Panc1 (cell line): ENCODE results near the gene PFKFB3. TPM values are rescaled to one million over a fixed set of nuclear protein-coding genes. Genes with fewer than 3 reads are reported as not detected.

Experiments used
- ATAC-seq: fragments of 200-7000 bp; cut with Tn5 transposase; 2 replicates; pipeline ENCODE4 v1.9.1; 2020; ENCODE audit warnings: mild to moderate bottlenecking, moderate library complexity
- BruUV-seq: library from RNA; stranded (reverse); fragments of 400-500 nt; replicated peaks from 2 replicates; lab custom pipeline; 2021; lab: Mats Ljungman, UMichigan
- CTCF ChIA-PET: fragments of 300-600 bp; sonication (Branson Sonifier 250); formaldehyde crosslinking; loops from one replicate; lab custom pipeline; 2022; ENCODE audit warnings: antibody characterized with exemption; lab: Charles Lee
- POLR2A ChIA-PET: fragments of 300-600 bp; sonication (Branson Sonifier 250); formaldehyde crosslinking; loops from one replicate; lab custom pipeline; 2022; ENCODE audit warnings: antibody characterized with exemption; lab: Charles Lee
- DNase-seq: peaks from one replicate; pipeline ENCODE4 v3.0.0-alpha.2; 2010; ENCODE audit warnings: low read depth, low spot score
- H3K27ac ChIP-seq: 2 replicates; pipeline ENCODE4 v1.5.1; 2011; ENCODE audit warnings: mild to moderate bottlenecking, low read length, inconsistent platforms
- H3K27me3 ChIP-seq: fragments of 200-500 bp; sonication (Bioruptor generic); 2 replicates; pipeline ENCODE4 v1.6.0; 2014; ENCODE audit warnings: low read length, inconsistent platforms; ENCODE audit not compliant: control insufficient read depth, insufficient read depth
- H3K36me3 ChIP-seq: fragments of 200-500 bp; sonication (Bioruptor generic); 2 replicates; pipeline ENCODE4 v1.5.1; 2014; ENCODE audit warnings: inconsistent platforms, mild to moderate bottlenecking, low read length, moderate library complexity; ENCODE audit not compliant: control insufficient read depth, insufficient read depth
- H3K4me1 ChIP-seq: 2 replicates; pipeline ENCODE4 v1.5.1; 2011; ENCODE audit warnings: inconsistent platforms, mild to moderate bottlenecking, low read length, moderate library complexity; ENCODE audit not compliant: control insufficient read depth, insufficient read depth
- H3K4me3 ChIP-seq, 2 experiments: 2 replicates each; pipeline ENCODE4 v1.5.1; 2011 to 2012; ENCODE audit warnings: low read depth in 2 of 2, low read length in 2 of 2, mild to moderate bottlenecking in 2 of 2, inconsistent platforms in 1 of 2, moderate library complexity in 1 of 2
- H3K9me3 ChIP-seq: fragments of 200-500 bp; sonication (Bioruptor generic); 2 replicates; pipeline ENCODE4 v1.5.1; 2014; ENCODE audit warnings: low read depth, mild to moderate bottlenecking, inconsistent platforms, low read length, moderate library complexity; ENCODE audit not compliant: control insufficient read depth, insufficient read depth
- POLR2AphosphoS5 ChIP-seq: IDR thresholded peaks from 2 replicates; pipeline ENCODE4 v1.6.1; 2012; ENCODE audit warnings: mild to moderate bottlenecking, low read depth, low read length, moderate library complexity
- SIN3A ChIP-seq: IDR thresholded peaks from 2 replicates; pipeline ENCODE4 v1.6.1; 2012; ENCODE audit warnings: low read depth, mild to moderate bottlenecking, low read length, moderate library complexity, borderline replicate concordance; ENCODE audit not compliant: insufficient read depth
- TCF7L2 ChIP-seq: IDR thresholded peaks from 2 replicates; pipeline ENCODE4 v1.6.1; 2011; ENCODE audit warnings: mild to moderate bottlenecking, low read depth, low read length, inconsistent platforms
- in situ Hi-C: cut with HindIII; loops from 2 replicates; pipeline ENCODE4 v1.10.0; 2016; ENCODE audit warnings: low sequenced_read_pairs, low pct_unique_long_range_greater_than_20kb
- intact Hi-C: fragments of 100-400 bp; cut with micrococcal nuclease; formaldehyde crosslinking; loops from one replicate; pipeline ENCODE4 v1.10.0; 2022; ENCODE audit not compliant: unreplicated experiment
- total RNA-seq: library from RNA; stranded (reverse); gene quantifications from one replicate; pipeline ENCODE4 v1.2.1, GENCODE V29; 2021; ENCODE audit not compliant: unreplicated experiment
- TF ChIP-seq, protein P1 (sequence below), 2 experiments: IDR thresholded peaks; 2 replicates each; pipeline ENCODE4 v1.6.1; 2011 to 2012; ENCODE audit warnings: low read depth in 2 of 2, control low read depth in 1 of 2, low read length in 1 of 2, mild to moderate bottlenecking in 1 of 2, moderate library complexity in 1 of 2; ENCODE audit not compliant: insufficient read depth in 1 of 2
- TF ChIP-seq, protein P2 (sequence below): fragments of 450-650 bp; IDR thresholded peaks from 2 replicates; pipeline ENCODE4 v1.5.1; 2017; ENCODE audit warnings: mild to moderate bottlenecking

The PFKFB3 gene
- total RNA-seq, 1 experiment from 2014 or later, result 17.1 TPM

DNA sequence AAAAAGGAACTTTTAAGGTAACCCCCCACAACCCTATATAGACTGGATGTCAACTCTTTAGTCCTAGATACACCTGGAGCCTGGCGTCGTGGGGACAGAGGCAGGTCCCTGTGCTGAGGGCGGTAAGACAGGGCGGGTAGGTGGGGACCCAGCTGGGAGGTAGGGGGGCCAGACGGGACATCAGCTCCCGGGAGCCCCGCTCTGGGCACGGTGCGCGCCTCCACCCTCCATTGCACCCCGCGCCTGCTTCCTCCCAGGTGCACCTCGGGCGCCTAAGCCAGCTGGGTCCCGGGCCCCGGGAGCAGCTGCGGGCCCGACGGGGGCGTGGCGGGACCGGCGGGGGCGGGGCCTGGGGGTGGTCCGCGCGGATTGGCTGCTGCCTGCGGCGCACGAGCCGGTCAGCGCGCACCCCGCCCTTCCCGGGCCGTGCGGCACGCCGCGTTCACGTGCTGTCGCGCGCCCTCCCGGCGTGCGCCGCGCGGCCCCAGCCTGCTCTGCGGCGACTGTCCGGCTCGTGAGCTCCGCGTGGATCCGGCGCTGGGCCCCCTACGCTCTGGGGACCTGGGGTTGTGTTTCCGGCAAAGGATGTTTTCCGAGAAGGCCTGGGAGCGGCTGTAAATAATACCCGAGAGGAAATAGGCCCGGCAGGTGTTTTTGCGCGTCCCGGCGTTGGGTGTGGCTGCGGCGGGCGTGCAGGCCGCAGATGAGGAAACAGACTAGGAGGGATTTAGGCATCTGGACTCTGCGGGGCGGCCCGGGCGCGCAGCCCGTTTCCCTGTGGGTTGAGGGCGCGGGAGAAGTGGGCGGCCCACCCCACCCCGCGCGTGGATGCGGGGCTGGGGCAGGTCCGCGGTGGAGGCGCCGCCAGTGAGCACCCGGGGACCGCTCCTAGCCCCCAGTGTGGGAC, 39.1 kb upstream of the PFKFB3 start:
- intact Hi-C loops (no loop called here), in situ Hi-C loops (no loop called here)
- peaks cover 2% of the 10 kb centered on the region; the same call in 1 of the 2 replicates for H3K36me3 ChIP-seq
- H3K4me1 ChIP-seq, result peaks cover 10% of the 10 kb centered on the region
- peak; percentile 97 for ATAC-seq
- no peak for DNase-seq
- BruUV-seq, result TSS peak; percentile 77
- ChIA-PET POLR2A (no interaction called here), CTCF (no interaction called here)
- no peaks in the 10 kb centered on the region for H3K27me3 ChIP-seq
- peak overlapping the region; percentile 85 for H3K27ac ChIP-seq
- TF ChIP-seq, protein P1, sequence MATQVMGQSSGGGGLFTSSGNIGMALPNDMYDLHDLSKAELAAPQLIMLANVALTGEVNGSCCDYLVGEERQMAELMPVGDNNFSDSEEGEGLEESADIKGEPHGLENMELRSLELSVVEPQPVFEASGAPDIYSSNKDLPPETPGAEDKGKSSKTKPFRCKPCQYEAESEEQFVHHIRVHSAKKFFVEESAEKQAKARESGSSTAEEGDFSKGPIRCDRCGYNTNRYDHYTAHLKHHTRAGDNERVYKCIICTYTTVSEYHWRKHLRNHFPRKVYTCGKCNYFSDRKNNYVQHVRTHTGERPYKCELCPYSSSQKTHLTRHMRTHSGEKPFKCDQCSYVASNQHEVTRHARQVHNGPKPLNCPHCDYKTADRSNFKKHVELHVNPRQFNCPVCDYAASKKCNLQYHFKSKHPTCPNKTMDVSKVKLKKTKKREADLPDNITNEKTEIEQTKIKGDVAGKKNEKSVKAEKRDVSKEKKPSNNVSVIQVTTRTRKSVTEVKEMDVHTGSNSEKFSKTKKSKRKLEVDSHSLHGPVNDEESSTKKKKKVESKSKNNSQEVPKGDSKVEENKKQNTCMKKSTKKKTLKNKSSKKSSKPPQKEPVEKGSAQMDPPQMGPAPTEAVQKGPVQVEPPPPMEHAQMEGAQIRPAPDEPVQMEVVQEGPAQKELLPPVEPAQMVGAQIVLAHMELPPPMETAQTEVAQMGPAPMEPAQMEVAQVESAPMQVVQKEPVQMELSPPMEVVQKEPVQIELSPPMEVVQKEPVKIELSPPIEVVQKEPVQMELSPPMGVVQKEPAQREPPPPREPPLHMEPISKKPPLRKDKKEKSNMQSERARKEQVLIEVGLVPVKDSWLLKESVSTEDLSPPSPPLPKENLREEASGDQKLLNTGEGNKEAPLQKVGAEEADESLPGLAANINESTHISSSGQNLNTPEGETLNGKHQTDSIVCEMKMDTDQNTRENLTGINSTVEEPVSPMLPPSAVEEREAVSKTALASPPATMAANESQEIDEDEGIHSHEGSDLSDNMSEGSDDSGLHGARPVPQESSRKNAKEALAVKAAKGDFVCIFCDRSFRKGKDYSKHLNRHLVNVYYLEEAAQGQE (IDR thresholded peaks at IDR 0.05; ENCODE audit: insufficient read depth in 1 of 2, low read depth in 2 of 2, low read length in 1 of 2), result no peak
- TF ChIP-seq TCF7L2 (no peak), POLR2AphosphoS5 (peak; percentile 77)
- H3K4me3 ChIP-seq, result peak overlapping the region; percentile 74 to 89
- H3K9me3 ChIP-seq, result no peaks in the 10 kb centered on the region

DNA sequence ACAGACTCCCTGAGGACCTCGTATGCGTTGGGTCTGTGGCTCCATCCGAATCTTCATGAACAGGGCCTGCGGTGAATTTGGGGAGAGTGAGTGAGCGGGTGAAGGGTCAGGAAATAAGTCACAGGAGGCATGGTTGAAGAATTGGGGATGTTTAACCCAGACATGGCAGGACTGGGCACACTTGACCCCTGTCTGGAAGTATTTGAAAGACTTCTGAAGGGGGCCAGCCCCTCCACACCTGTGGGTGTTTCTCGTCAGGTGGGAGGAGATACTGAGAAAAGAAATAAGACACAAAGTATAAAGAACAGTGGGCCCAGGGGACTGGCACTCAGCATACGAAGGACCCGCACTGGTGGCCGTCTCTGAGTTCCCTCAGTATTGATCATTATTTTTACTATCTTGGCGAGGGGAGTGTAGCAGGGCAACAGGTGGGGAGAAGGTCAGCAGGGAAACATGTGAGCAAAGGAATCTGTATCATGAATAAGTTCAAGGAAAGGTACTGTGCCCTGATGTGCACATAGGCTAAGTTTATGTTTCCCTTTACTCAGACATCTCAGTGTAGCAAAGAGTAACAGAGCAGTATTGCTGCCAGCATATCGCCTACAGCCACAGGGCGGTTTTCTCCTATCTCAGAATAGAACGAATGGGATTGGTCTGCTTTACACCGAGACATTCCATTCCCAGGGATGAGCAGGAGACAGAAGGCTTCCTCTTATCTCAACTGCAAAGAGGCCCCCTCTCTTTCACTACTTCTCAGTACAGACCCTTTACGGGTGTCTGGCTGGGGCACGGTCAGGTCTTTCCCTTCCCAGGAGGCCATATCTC, 38.2 kb upstream of the PFKFB3 start:
- Histone ChIP-seq H3K27me3 (no peaks in the 10 kb centered on the region), H3K4me3 (peak overlapping the region; percentile 74 to 89), H3K36me3 (peaks cover 2% of the 10 kb centered on the region; the same call in 1 of the 2 replicates), H3K27ac (peak overlapping the region; percentile 85), H3K9me3 (no peaks in the 10 kb centered on the region), H3K4me1 (peaks cover 10% of the 10 kb centered on the region)
- intact Hi-C loops, result no loop called here
- no peak for ATAC-seq
- ChIA-PET CTCF (no interaction called here), POLR2A (no interaction called here)
- no TSS peak for BruUV-seq
- in situ Hi-C loops, result no loop called here
- DNase-seq, result no peak
- TF ChIP-seq, protein P2, sequence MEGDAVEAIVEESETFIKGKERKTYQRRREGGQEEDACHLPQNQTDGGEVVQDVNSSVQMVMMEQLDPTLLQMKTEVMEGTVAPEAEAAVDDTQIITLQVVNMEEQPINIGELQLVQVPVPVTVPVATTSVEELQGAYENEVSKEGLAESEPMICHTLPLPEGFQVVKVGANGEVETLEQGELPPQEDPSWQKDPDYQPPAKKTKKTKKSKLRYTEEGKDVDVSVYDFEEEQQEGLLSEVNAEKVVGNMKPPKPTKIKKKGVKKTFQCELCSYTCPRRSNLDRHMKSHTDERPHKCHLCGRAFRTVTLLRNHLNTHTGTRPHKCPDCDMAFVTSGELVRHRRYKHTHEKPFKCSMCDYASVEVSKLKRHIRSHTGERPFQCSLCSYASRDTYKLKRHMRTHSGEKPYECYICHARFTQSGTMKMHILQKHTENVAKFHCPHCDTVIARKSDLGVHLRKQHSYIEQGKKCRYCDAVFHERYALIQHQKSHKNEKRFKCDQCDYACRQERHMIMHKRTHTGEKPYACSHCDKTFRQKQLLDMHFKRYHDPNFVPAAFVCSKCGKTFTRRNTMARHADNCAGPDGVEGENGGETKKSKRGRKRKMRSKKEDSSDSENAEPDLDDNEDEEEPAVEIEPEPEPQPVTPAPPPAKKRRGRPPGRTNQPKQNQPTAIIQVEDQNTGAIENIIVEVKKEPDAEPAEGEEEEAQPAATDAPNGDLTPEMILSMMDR, result no peak
- no peak for TF ChIP-seq POLR2AphosphoS5
- TF ChIP-seq, protein P1 (IDR thresholded peaks at IDR 0.05; ENCODE audit: insufficient read depth in 1 of 2, low read depth in 2 of 2, low read length in 1 of 2), result no peak
- TF ChIP-seq TCF7L2, result no peak
- no peak for TF ChIP-seq SIN3A
